Adrenal gland (tissue), 12 donors: Measurements from ENCODE around the gene UTP20. TPM values are rescaled to one million over a fixed set of nuclear protein-coding genes. Genes with fewer than 3 reads are reported as not detected.

Experiments
- DNase-seq, 7 donors: peaks; one replicate each; pipeline ENCODE4 v3.0.0-alpha.2; 2019 to 2020
- H3K27ac ChIP-seq, 5 donors: fragments of 200-600 bp; sonication (generic) in 4 of 5; 1 replicate in 3 of 5; 2 replicates in 2 of 5; pipeline versions ENCODE4 v1.5.1 to v1.8.0; 2016 to 2020; ENCODE audit warnings: mild to moderate bottlenecking in 1 of 5
- H3K27me3 ChIP-seq: fragments of 200-600 bp; 2 replicates; pipeline ENCODE4 v1.8.0; 2021
- H3K36me3 ChIP-seq, 2 donors: fragments of 200-600 bp; replicated peaks in 1 of 2; 1 replicate in 1 of 2; 2 replicates in 1 of 2; pipeline versions ENCODE4 v1.5.1 to v1.8.0; 2018 to 2022
- H3K4me1 ChIP-seq, 2 donors: fragments of 200-600 bp; replicated peaks in 1 of 2; 1 replicate in 1 of 2; 2 replicates in 1 of 2; pipeline versions ENCODE4 v1.5.1 to v1.8.0; 2018 to 2021
- H3K4me3 ChIP-seq, 4 donors: fragments of 200-600 bp; sonication (generic) in 3 of 4; one replicate each; pipeline ENCODE4 v1.5.1; 2016 to 2018
- H3K9me3 ChIP-seq, 3 donors: fragments of 200-600 bp; sonication (generic) in 1 of 3; replicated peaks in 1 of 3; 1 replicate in 2 of 3; 2 replicates in 1 of 3; pipeline versions ENCODE4 v1.5.1 to v1.8.0; 2016 to 2021
- POLR2A ChIP-seq, 2 donors: fragments of 450-650 bp; IDR thresholded peaks; one replicate each; pipeline ENCODE4 v1.6.1; 2017; ENCODE audit warnings: antibody characterized with exemption in 2 of 2, mild to moderate bottlenecking in 2 of 2, moderate library complexity in 1 of 2
- WGBS, 4 donors: extraction: QIAGEN DNeasy Blood & Tissue Kit in 2 of 4; methylation state at CpG; one replicate each; pipeline versions ENCODE4 v1.1.5 to v1.1.7; 2013 to 2017; 5-methylcytosine and 5-hydroxymethylcytosine counted together
- intact Hi-C, 2 donors: fragments of 100-400 bp; cut with DNase I; formaldehyde crosslinking; loops; one replicate each; pipeline versions ENCODE4 v1.14.1 to v1.15.0; 2022 to 2023
- polyA plus RNA-seq, 3 donors: library from polyadenylated mRNA; stranded (reverse); fragments of 200-250 nt in 2 of 3; fragments of 350-450 nt in 1 of 3; fragmentation: Illumina TruSeq in 1 of 3; extraction: RNeasy Lipid Tissue Mini Kit (QIAGEN cat#74804) in 1 of 3; gene quantifications; one replicate each; pipeline ENCODE4 v1.2.3, GENCODE V29; 2013 to 2014
- total RNA-seq, 9 donors: library from RNA; depleted of rRNA in 4 of 9; stranded (reverse); fragments of >200 nt in 4 of 9; fragments of 120-200 nt in 1 of 9; fragmentation: NEBNext Ultra II Directional in 1 of 9; extraction: Animal tissue kit (Norgen Biotek cat#: 25700) in 1 of 9; gene quantifications; one replicate each; pipeline versions ENCODE4 v1.1.0 to v1.2.4, GENCODE V29; 2013 to 2023
- TF ChIP-seq, protein P1 (sequence below), 6 experiments: fragments of 450-650 bp in 4 of 6; fragments of 200-600 bp in 2 of 6; sonication (generic) in 1 of 6; IDR thresholded peaks; 1 replicate in 5 of 6; 2 replicates in 1 of 6; pipeline versions ENCODE4 v1.5.1 to v1.8.0; 2016 to 2021; ENCODE audit warnings: antibody characterized with exemption in 6 of 6, mild to moderate bottlenecking in 2 of 6, moderate library complexity in 1 of 6
- donor health status: healthy with polysubstance abuse.
- donor health status: Bipolar disorder and iron deficiency.
- donor health status: DM: yes; HTN: yes; CAD: no.
- donor health status: DM: no; HTN: no; CAD: no.
- donor health status: DM: no; HTN: no; CAD: no.
- donor health status: DM: yes; HTN: yes; CAD: no.

UTP20 gene
- total and polyA plus RNA-seq, 12 donors = 1.9 to 17.5 (median 15.0) TPM

DNA sequence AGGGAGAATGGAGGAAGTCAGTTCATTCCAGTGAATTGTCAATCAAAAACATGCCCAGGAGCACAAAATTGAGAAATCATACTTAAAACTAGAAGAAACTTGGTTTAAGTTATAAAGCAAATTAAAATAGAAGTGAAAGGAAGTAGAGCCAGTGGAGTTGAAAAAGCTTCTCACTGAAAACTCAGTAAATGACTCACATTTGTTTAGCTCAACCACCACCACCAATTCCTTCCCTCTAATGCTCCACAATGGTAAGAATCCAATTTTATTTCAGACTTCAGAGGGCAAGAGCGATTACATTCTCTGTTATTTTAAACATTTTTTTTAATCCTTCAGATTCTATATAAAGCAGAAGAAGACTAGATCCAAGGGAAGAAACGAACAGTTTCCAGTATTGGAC is 19.4 kb downstream of the UTP20 start:
- Histone ChIP-seq H3K4me1 (no peaks in the 10 kb centered on the region), H3K9me3 (no peaks in the 10 kb centered on the region), H3K27ac (no peak overlapping the region), H3K4me3 (no peak overlapping the region), H3K27me3 (no peaks in the 10 kb centered on the region), H3K36me3 (peaks cover 0 to 43% of the 10 kb centered on the region in 2 donors)
- 89 to 99% (median 94%) methylated on average over 2 of the region's 2 CpGs for WGBS, 4 donors
- intact Hi-C loops = no loop called here
- DNase-seq = no peak
- TF ChIP-seq, protein P1, sequence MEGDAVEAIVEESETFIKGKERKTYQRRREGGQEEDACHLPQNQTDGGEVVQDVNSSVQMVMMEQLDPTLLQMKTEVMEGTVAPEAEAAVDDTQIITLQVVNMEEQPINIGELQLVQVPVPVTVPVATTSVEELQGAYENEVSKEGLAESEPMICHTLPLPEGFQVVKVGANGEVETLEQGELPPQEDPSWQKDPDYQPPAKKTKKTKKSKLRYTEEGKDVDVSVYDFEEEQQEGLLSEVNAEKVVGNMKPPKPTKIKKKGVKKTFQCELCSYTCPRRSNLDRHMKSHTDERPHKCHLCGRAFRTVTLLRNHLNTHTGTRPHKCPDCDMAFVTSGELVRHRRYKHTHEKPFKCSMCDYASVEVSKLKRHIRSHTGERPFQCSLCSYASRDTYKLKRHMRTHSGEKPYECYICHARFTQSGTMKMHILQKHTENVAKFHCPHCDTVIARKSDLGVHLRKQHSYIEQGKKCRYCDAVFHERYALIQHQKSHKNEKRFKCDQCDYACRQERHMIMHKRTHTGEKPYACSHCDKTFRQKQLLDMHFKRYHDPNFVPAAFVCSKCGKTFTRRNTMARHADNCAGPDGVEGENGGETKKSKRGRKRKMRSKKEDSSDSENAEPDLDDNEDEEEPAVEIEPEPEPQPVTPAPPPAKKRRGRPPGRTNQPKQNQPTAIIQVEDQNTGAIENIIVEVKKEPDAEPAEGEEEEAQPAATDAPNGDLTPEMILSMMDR (IDR thresholded peaks at IDR 0.05) = no peak
- TF ChIP-seq POLR2A (IDR thresholded peaks at IDR 0.05) = no peak

DNA sequence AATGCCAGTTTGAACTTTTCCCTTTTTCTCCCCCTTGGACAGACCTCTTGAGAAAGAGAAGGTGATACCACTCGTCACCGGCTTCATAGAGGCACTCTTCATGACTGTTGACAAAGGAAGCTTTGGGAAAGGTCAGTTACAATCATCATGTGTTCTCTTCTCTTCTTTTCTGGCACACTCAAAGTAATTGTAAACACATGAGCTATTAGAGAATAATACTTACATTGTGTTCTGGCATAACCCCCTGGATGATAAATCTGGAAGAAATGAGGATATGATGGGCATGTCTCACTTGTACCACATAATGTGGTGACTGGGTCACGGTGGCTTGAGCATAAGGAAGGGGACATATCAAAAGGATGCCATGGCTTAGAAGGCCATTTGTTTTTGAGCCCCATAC is 20.0 kb downstream of the UTP20 start:
- Histone ChIP-seq H3K9me3 (no peaks in the 10 kb centered on the region), H3K4me3 (no peak overlapping the region), H3K27me3 (no peaks in the 10 kb centered on the region), H3K4me1 (no peaks in the 10 kb centered on the region), H3K36me3 (peaks cover 0 to 45% of the 10 kb centered on the region in 2 donors), H3K27ac (no peak overlapping the region)
- no peak for TF ChIP-seq POLR2A (IDR thresholded peaks at IDR 0.05)
- TF ChIP-seq, protein P1 (IDR thresholded peaks at IDR 0.05) = no peak
- DNase-seq = no peak
- 82 to 93% (median 88%) methylated on average over 3 of the region's 3 CpGs for WGBS, 4 donors
- intact Hi-C loops = no loop called here

DNA sequence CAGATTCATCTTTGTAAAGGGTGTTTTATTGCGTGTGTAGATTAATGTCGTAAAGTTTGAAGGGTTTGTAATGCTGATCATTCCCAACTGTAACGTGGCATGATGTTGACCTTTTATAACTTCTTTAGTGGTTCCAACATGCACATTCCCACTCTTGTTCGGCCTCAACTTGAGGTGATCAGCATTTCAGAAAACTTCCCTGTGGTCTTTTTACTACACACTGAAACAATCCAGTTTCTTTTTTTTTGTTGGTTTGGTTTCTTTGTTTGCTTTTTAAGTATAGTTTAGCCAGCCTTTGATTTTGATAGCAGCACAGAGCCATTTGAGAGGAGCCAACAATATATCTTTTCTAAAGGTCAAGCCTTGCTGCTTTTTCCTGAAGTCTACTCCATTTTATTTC is 22.8 kb downstream of the UTP20 start:
- no peak for DNase-seq
- Histone ChIP-seq H3K9me3 (no peaks in the 10 kb centered on the region), H3K4me1 (no peaks in the 10 kb centered on the region), H3K27ac (no peak overlapping the region), H3K27me3 (no peaks in the 10 kb centered on the region), H3K36me3 (peaks cover 0 to 55% of the 10 kb centered on the region in 2 donors), H3K4me3 (no peak overlapping the region)
- WGBS, 4 donors = 85 to 92% (median 89%) methylated on average over 4 of the region's 4 CpGs
- intact Hi-C loops = no loop called here
- TF ChIP-seq POLR2A (IDR thresholded peaks at IDR 0.05) = no peak
- TF ChIP-seq, protein P1 (IDR thresholded peaks at IDR 0.05) = no peak

DNA sequence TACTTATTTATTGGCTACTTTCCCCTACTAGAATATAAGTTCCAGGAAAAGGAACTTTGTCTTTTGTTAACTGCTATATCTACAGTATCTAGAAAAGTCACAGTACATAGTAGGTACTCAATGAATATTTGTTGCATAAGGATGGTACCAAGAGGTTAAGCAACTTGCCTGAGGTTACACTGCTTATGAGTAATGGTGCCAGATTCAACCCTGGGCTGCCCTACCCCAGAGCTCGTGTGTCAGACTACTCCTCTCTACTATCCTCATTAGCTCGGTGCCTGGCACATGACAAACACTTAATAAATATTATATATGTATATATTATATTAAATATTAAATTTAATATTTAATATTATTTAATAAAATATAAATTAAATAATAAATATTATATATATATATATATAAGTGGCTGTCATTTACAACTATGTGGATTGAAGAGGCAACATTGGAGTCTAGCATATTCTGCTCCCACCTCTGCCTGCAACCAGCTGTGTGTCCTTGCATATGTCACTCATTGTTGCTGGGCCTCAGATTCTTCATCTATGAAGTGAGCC is 25.4 kb downstream of the UTP20 start:
- Histone ChIP-seq H3K27me3 (no peaks in the 10 kb centered on the region), H3K36me3 (peaks cover 0 to 61% of the 10 kb centered on the region in 2 donors), H3K4me1 (no peaks in the 10 kb centered on the region), H3K9me3 (no peaks in the 10 kb centered on the region), H3K27ac (no peak overlapping the region), H3K4me3 (no peak overlapping the region)
- WGBS, 4 donors = 93 to 97% (median 94%) methylated on average over 2 of the region's 2 CpGs
- intact Hi-C loops = no loop called here
- DNase-seq = no peak
- TF ChIP-seq, protein P1 (IDR thresholded peaks at IDR 0.05) = no peak
- no peak for TF ChIP-seq POLR2A (IDR thresholded peaks at IDR 0.05)
